HL-60/S4 (cell line): ENCODE data around the gene ADO.

Experiments used
- in situ Hi-C: fragments of 300-500 bp; cut with MboI; formaldehyde crosslinking; loops from 2 replicates; pipeline ENCODE4 v1.14.3; 2022; ENCODE audit warnings: low sequenced_read_pairs

The ADO gene

DNA sequence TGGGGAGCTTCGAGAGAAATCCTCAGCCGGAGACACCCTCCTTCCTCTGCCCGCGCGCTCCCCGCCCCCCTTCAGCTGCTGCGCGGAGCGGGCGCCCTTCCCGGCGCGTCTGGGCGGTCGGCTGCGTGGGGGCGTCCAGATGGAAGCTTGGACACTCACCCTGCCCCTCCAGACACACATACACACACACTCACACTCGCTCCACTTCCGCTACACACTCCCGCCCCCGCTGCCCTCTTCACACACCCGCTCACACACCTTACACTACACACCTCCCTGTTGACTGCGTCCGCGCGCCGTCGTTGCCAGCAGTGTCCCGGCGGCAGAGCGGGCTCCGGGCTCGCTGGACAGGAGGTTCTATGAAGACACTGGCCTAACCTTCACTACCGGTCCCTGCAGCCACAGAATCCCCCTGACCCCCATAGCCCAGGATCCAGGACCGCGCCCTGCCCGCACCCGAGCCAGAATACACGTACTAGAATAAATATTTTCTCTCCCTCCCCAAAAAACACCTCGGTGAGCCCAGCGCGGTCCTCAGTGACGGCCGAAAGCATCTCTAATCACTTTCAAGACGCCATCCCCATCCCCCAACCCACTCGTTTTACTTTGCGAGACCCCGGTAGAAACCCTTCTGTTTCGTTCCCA is 12.7 kb downstream of the ADO start:
- in situ Hi-C loops = loop anchor here (10.0 kb wide), 1 partner anchor 202 kb away; no protein-coding TSS in a partner anchor

DNA sequence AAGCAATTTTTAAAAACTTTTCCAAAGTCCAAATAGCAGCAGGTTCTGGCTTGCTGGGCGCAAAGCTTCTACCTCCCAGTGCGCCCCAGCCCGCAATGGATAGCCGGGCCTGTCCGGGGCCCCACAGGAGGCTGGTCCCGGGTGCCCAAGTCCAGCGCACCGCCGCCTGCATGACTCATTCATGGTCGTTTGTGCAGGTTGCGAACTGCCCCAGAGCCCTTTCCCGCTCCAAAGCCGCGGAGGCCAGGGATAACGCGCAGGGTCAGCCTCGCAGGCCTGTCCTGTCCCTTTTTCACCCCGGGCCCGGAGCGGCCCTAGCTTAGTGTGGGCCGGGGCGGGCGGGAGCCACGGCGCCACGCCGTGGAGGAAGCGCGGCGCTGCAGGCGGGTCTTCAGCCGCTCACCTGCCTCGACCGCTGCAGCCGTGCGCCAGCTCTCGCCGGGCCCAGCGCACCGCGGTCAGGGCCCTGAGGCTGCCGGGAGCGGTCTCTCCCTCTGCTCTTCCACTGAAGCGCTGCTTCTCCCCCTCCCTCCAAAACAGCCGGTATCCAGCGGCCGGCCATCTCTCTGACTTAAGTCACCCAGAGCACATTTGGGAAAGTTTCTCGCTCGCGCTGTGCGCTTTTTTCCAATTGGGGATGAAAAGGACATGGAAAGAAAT is 13.4 kb downstream of the ADO start:
- in situ Hi-C loops = loop anchor here (10.0 kb wide), 1 partner anchor 203 kb away; no protein-coding TSS in a partner anchor

DNA sequence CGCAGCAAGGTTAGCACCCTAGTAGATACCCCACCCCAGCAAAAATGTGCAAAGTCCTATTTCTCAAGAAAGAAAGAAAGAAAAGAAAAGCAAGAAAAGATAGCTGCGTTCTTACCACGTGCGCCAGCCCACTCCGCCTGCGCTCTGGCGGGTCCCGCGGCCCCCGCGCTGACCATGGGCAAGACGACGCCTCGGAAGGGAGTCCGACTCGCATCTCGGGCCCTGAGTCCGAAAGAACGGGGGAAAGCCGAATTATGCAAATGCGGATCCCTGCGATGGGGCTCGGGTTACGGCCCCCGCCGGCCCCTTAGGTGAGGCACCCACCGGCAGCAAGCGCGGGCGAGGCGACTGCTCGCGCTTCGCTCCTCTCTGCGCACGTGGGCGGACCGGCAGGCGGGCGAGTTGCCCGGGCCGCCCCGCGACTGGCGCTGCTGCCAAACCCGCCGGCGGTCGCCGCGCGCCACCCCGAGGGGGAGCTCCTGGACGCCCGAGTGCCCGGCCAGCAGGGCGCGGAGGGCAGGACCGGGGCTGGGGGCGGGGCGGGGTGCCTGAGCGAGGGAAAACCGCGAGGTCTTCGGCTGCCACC is 14.0 kb downstream of the ADO start:
- in situ Hi-C loops = loop anchor here (10.0 kb wide), 1 partner anchor 204 kb away; no protein-coding TSS in a partner anchor

DNA sequence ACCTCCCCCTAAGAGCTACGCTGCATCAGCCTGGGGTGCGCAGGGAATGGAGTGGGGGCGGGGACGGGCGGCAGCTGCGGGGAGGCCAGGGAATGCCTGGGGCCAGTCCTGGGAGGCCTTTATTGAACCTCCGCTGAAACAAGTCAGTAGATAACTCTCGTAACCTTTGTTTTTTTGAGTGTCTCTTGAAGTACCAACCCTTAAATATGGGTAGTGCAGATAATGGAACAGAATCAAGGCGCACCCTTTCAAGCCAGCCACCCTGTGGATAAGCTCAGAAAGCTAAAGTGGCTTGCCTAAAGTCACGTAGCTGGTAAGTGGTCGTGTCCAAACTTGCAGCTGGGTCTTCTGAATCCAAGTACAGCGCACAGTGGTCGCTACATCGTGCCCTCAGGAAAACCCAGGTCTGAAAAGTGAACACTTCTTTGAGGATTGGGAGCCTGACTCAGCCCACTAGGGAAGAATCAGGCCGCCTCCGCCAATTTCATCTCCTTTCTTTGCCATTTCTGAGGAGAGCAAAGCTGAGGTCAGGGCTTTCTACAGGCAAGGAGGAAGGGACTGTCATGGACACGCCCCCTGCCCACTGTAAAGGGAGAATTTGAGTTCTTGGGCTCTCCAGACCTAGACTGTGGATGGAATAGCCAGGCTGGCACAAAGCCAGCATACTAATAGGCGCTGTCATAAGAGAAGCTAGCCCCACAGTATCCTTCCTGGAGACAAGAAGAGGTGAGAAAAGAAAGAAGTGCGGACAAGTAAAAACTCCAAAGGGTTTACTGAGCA is 14.8 kb downstream of the ADO start:
- in situ Hi-C loops = loop anchor here (10.0 kb wide), 1 partner anchor 205 kb away; no protein-coding TSS in a partner anchor

DNA sequence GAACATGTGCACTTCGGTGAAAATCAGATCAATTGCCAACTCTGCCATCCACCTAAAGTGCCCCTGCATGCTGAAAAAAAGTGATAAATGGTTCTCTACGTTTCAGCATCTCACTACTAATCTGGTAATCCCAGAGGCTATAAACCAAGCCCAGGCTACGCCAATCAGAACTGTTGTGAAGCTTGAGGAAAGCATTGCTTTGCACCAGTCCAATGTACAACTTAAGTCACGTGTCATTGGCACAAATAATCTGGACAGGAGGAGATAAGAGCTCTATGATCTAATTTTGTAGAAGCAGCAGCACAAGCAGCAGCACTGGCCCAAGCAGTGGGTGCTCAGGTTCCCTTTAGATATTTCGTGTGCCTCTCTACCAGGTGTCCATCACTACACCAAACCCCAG is 16.1 kb downstream of the ADO start:
- in situ Hi-C loops = no loop called here

DNA sequence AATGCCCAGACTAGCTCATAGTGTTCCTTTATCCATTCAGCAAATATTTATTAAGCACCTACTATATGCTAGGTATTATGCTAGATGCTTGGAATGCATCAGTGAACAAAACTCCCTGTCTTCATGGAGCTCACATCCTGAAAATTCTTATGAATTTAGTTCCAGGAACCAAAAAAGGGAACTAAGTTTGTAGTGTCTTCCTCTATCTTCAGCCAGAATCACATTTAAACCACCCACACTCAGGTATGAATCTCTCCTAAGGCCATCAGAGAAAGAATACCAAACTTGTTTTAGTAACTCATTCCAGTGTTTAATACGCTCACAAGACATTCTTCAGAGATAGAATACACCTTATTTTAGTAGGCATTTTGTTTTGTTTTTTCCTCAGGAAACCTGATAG is 21.8 kb downstream of the ADO start:
- in situ Hi-C loops = no loop called here

DNA sequence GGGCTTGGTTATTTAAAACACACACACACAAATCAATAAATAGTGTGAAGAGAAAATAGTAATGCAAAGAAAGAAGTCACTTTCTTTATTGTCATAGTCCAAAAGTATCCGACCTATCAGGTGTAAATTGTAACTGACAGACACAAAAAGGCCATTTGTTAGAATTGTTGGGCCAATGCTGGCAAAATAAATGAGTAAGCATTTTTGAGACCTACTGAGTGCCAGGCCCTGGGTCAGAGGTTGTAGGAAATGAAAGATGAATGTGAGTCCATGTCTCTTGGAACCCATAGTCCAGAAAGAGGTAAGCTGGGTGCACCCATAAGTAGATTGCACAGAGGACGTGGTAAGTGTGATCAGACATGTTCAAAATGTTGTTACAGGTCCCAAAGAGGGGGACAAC is 25.1 kb downstream of the ADO start:
- in situ Hi-C loops = no loop called here

DNA sequence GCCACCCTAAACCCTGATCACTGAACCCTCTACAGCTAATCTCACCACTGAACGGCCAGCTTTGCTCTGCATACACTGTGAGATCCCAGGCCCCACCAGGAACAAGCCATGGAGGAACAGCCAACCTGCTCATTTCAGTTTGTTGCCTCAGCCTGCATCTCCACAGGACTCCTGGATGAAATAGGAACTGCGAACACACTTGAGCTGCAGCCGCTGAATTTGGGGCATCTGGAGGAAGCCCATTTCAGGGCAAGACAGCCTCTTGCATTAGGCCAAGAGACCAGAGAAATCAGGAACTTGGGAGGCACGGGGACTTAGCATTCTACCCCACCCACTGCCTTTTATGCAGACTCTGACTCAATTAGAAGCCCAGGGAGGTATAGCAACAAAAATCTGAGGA is 26.2 kb downstream of the ADO start:
- in situ Hi-C loops = no loop called here

DNA sequence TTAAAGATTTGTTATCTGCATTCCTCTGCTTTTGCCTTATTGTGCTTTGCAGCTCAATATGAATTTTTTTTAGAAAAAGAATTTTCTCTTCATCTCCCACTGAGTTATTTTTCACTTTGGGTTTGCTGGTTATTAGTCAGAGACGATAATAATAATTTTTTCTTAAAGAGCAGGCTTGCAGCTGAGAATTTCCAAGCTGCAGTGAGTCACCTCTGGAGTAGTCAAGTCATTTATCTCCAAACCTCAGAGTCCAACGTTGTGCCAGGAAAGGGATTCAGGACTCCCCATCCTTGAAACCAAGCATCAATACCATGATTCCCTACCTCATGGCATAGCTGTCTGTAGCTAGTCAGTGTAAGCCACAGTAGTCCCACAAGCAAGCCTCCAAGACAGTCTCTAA is 26.8 kb downstream of the ADO start:
- in situ Hi-C loops = no loop called here

DNA sequence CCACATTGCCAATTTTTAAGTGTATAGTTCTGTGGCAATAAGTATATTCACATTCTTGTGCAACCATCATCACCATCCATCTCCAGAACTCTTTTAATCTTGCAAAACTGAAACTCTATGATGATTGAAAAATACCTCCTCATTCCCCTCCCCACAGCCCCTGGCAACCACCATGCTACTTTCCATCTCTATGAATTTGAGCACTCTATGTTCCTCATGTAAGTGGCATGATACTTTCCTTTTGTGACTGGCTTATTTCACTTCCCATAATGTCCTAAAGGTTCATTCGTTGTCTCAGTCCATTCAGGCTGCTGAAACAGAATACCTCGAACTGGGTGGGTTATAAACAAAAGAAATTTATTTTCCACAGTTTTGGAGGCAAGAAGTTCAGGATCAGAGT is 35.1 kb downstream of the ADO start:
- in situ Hi-C loops = no loop called here

DNA sequence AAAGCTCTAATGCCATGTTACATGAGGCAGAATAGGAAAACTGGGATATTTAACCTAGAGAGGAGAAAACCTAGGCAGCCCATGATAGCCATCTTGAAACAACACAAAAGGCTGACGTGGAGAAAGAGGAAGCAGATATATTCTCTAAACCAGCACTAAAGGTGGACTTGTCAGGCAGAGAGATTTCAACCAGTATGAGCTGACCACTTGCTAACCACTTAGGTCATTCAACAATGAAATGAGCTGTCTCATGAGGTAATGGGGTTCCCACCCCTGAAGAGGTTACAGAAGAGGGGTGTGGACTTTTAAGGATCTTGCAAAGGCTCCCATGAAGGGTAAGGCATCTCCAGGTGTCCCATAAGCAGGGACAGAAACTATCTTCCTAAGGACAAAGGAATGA is 38.5 kb downstream of the ADO start:
- in situ Hi-C loops = no loop called here

DNA sequence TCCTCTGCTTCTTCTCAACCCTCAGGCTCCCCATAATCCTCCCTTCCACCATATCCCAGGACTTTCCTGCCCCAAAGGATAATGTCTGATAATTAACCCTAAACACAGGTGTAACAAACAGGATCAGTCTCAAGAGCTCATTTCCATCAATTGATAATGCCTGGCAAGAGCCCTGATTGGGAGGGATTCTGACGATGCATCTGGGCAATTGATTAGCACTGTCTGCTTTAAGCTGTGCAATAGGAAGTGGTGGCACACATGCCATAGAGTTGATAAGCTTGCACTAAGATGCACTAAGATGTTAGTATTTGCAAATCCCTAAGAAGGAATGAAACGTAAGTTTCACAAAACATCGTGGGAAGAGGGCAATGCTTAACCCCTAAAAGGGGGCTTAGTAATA is 39.1 kb downstream of the ADO start:
- in situ Hi-C loops = no loop called here

DNA sequence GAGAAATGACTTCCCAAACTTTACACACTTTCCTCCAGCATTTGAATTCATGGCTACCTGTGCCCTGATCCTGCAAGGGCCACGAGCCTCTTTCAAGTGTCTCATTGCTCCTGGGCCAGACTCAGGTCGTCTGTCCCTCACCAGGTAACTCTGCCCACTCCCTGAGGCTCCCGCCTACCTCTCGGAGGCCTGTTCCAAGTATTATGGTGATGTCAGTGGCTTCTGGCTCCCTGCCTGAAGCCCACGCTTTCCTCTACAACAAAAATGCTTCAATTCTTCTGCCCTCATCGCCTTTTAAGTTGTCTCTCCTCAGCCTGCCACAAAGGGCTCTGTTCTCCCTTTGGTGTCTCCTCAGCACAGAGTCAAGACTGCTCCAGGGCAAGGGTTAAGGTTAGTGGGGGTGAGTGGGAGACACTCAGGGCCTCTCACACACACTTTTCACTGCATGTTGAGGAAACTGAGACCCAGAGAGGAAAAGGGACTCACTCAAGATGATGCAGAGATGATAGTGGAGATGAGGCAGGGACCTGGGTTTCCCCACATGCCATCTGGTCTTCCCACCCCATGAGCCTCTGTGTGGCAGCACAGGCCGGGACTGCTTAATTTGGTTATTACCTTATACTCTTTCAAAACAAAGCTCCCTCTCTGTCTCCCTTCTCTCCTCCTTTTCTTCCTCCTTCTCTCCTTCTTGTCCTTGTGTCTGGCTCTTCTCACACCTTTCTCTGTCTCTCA is 39.9 kb downstream of the ADO start:
- in situ Hi-C loops = no loop called here

DNA sequence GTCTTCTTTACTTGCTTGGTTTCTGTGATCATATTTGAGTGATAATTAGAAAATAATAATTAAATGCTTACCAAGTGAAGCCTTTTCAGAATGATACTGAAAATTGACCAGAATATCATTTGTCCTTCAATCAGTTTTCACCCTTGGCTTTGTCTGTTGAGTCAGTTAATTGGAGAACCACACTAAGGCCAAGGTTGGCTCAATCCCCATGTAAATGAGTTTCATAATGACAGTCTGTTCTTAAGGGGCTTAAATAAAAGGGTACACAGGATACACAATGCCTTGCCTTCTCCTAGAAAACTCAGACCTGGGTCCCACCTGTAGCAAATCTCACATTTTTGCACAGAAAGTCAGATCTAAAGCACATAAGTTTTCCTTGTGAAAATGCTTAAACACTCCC is 42.9 kb downstream of the ADO start:
- in situ Hi-C loops = no loop called here

DNA sequence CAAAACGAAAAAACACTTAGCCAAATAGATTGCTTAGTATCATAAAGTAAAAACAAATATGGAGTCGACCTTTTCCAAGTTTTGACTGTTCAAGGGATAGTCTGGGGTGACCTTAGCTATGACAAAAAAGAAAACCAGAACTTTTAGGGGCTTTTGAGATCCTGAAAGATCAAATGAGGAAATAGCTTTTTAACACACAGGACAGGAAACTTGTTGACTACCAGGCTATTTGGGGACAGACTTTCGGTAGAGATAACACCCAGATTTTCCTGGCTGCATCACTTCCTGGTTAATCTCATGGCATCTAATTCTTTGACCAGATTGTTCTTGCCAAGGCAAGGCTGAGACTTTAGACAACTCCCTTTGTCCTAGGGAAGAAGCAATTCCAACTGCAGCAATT is 46.1 kb downstream of the ADO start:
- in situ Hi-C loops = no loop called here

DNA sequence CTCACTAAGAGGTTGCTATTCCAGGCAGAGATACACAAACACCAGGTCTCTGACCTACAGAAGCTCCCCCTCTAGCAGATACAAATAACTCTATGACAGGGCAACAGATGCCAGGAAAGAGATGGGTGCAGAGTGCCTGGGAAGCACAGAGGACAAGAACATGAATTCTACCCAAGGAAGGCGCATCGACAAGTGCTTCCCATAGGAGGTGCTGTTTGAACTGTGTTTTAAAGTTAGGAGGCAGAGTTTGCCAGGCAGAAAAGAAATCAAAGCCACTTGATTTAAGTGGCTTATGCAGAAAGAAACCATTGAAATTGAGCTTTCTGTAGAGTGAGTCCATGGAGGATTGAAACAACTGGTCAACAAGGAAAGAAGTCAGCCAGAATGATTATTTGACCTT is 46.9 kb downstream of the ADO start:
- in situ Hi-C loops = no loop called here

DNA sequence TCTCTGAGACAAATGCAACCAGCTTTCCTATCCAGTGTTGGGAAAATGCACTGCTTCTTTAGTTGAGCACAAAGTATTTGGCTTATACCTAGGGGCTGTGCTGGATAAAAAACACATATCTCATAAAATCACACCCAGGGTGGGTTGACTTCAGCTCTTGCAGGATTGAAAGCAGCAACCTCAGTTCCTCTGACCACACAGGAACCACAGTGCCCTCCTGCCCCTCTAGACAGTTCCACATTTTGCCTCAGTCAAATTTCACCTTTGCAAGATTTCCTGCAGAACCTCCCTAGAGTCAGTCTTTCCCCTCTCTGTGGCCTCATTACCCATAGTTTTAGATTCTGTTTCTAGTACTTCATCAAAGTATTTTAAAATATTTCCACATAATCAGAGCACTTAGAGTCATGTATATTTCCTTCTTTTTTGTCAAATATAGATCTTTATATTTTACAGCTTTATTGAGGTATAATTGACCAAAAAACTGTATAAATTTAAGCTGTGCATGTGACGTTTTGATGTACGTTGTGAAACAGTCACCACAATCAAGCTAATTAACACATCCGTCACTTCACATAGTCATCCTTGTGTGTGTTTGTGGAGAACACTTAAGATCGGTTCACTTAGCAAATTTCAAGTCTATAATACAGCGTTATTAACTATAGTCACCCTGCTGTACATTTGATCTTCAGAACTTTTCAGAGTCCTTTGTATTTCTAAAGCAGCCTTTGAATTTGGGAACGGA is 48.6 kb downstream of the ADO start:
- in situ Hi-C loops = no loop called here

DNA sequence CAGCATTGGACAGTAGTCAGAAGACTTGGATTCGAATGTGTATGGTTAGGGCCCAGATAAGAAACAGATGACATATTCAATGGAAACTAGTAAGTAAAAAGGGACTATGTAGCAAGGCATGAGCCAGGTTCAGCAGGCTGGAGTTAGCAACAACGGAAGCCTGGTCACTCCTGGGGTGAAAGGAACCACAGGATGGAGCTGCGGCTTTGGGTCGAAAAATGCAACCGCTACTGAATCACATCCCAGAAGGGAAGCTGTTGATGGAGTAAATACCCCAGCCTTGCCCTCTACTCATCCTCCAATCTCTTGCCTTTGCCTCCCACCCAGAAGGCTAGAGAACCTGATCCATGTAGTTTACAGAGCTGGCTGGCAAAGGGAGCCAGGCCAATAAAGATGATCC is 49.2 kb downstream of the ADO start:
- in situ Hi-C loops = no loop called here

DNA sequence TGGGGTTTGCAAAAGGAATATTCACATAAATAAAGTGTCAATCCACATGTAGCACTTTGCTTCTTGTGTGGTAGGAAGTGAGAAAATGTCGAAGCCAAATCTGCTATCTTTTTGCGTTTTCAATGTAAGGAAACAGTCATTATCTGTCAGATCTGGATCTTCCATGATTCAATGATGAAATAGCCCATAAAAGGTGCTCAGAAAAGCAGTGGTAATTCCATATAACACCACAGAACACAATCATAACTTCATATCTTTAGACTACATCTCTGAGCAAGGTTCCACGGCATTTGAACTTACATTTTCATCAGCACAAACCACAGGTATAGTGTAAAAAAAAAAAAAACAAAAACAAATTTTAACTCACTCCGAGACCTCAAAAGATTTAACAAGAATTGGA is 51.5 kb downstream of the ADO start:
- in situ Hi-C loops = no loop called here
